Neural crest cell (in vitro differentiated cells): ENCODE data around the gene DOK6. TPM values are rescaled to one million over a fixed set of nuclear protein-coding genes. Genes with fewer than 3 reads are reported as not detected.

ENCODE experiments used
- DNase-seq: peaks from one replicate; pipeline ENCODE4 v3.0.0; 2021; ENCODE audit warnings: low read depth, mixed read lengths, low spot score
- H3K27ac Mint-ChIP-seq: one replicate; pipeline ENCODE4 v1.8.0; 2021; ENCODE audit warnings: mild to moderate bottlenecking, mixed read lengths; ENCODE audit not compliant: unreplicated experiment
- H3K27me3 Mint-ChIP-seq: 2 replicates; pipeline ENCODE4 v1.8.0; 2021; ENCODE audit warnings: low read depth, mild to moderate bottlenecking, mixed read lengths
- H3K36me3 Mint-ChIP-seq: 2 replicates; pipeline ENCODE4 v1.8.0; 2021; ENCODE audit warnings: low read depth, mild to moderate bottlenecking, mixed read lengths
- H3K4me1 Mint-ChIP-seq: 2 replicates; pipeline ENCODE4 v1.8.0; 2021; ENCODE audit warnings: mixed read lengths
- H3K4me3 Mint-ChIP-seq: one replicate; pipeline ENCODE4 v1.8.0; 2021; ENCODE audit warnings: mild to moderate bottlenecking, mixed read lengths
- H3K9me3 Mint-ChIP-seq: 2 replicates; pipeline ENCODE4 v1.8.0; 2021; ENCODE audit warnings: mixed read lengths
- total RNA-seq: library from RNA; stranded (reverse); gene quantifications from 2 replicates; pipeline ENCODE4 v1.2.1, GENCODE V29; 2021
- TF ChIP-seq, protein P1 (sequence below): fragments of 200-600 bp; sonication (generic); conservative IDR thresholded peaks from 2 replicates; pipeline ENCODE4 v1.5.0; 2021; ENCODE audit warnings: antibody characterized with exemption, mild to moderate bottlenecking

The DOK6 gene
- total RNA-seq, 1 donor from 2014 or later = 3.6 TPM

DNA sequence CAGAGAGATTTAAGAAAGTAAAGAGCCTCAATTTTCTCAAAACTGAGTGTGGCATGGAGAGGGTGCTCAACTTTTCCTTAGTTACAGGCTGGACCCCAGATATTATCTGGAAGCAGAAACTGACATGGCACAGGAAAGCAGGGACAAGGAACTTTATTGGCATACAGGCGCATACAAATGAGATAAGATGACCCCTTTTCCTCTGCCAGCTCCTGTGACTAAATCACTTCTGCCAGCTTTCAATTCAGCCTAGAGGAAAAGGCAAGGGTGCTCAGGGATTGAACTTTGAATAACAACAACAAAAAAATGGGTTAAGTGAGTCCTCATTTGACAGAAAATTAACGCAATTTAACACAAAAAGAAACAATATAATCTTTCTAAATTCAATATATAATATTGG lies 284.1 kb downstream of the DOK6 start:
- Mint-ChIP-seq H3K4me3 (no peak overlapping the region), H3K36me3 (no peaks in the 10 kb centered on the region), H3K27me3 (no peaks in the 10 kb centered on the region), H3K9me3 (no peaks in the 10 kb centered on the region), H3K27ac (no peak overlapping the region), H3K4me1 (no peaks in the 10 kb centered on the region)
- no peak for DNase-seq
- TF ChIP-seq, protein P1, sequence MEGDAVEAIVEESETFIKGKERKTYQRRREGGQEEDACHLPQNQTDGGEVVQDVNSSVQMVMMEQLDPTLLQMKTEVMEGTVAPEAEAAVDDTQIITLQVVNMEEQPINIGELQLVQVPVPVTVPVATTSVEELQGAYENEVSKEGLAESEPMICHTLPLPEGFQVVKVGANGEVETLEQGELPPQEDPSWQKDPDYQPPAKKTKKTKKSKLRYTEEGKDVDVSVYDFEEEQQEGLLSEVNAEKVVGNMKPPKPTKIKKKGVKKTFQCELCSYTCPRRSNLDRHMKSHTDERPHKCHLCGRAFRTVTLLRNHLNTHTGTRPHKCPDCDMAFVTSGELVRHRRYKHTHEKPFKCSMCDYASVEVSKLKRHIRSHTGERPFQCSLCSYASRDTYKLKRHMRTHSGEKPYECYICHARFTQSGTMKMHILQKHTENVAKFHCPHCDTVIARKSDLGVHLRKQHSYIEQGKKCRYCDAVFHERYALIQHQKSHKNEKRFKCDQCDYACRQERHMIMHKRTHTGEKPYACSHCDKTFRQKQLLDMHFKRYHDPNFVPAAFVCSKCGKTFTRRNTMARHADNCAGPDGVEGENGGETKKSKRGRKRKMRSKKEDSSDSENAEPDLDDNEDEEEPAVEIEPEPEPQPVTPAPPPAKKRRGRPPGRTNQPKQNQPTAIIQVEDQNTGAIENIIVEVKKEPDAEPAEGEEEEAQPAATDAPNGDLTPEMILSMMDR = no peak

- TF ChIP-seq, protein P1 = no peak
- DNase-seq = no peak
- H3K4me3 Mint-ChIP-seq = no peak overlapping the region
- no peaks in the 10 kb centered on the region for H3K27me3 Mint-ChIP-seq
- no peaks in the 10 kb centered on the region for H3K4me1 Mint-ChIP-seq
- H3K9me3 Mint-ChIP-seq = no peaks in the 10 kb centered on the region
- H3K27ac Mint-ChIP-seq = no peak overlapping the region
- H3K36me3 Mint-ChIP-seq = no peaks in the 10 kb centered on the region
Measured at GRCh38 chr18:69686861-69687260, 286.2 kb downstream of the DOK6 start.

GRCh38 chr18:69689121-69689759 lies 288.6 kb downstream of the DOK6 start:
- no peaks in the 10 kb centered on the region for H3K4me1 Mint-ChIP-seq
- DNase-seq = no peak
- no peaks in the 10 kb centered on the region for H3K27me3 Mint-ChIP-seq
- TF ChIP-seq, protein P1 = no peak
- peaks cover 2% of the 10 kb centered on the region for H3K9me3 Mint-ChIP-seq
- H3K4me3 Mint-ChIP-seq = no peak overlapping the region
- no peak overlapping the region for H3K27ac Mint-ChIP-seq
- no peaks in the 10 kb centered on the region for H3K36me3 Mint-ChIP-seq

DNA sequence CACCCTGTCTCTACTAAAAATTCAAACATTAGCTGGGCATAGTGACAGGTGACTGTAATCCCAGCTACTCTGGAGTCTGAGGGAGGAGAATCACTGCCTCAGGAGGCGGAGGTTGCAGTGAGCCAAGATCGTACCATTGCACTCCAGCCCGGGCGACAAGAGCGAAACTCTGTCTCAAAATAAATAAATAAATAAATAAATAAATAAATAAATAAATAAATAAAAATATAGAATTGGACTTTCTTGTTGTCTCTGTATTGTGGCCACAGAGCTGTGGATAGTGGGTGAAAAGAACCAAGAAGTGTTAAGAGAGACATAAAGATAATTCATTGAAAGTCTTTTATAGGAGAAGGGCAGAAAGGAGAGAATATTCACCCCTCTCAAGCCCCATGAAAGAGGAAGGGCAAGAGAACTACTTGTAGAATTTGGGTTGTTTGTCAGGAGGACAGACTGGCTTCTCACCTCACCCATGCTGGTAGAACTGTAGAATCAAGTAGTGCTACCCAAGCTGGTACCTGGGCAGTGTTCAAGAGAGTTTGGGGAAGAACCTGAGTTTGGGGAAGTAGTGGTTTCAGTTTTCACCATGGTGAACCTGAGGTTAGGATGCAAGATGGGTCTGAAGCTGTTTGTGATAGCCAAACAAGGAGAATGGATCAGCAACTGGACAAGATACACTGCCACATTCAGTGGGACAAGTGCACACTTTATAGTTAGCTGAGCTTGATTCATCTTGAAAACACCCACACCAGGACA lies 290.5 kb downstream of the DOK6 start:
- H3K4me1 Mint-ChIP-seq = no peaks in the 10 kb centered on the region
- DNase-seq = no peak
- TF ChIP-seq, protein P1 = no peak
- H3K27me3 Mint-ChIP-seq = no peaks in the 10 kb centered on the region
- H3K9me3 Mint-ChIP-seq = peaks cover 2% of the 10 kb centered on the region
- no peak overlapping the region for H3K27ac Mint-ChIP-seq
- no peak overlapping the region for H3K4me3 Mint-ChIP-seq
- H3K36me3 Mint-ChIP-seq = no peaks in the 10 kb centered on the region

- no peaks in the 10 kb centered on the region for H3K27me3 Mint-ChIP-seq
- H3K4me1 Mint-ChIP-seq = no peaks in the 10 kb centered on the region
- H3K27ac Mint-ChIP-seq = no peak overlapping the region
- peaks cover 3% of the 10 kb centered on the region for H3K36me3 Mint-ChIP-seq
- TF ChIP-seq, protein P1 = no peak
- no peak overlapping the region for H3K4me3 Mint-ChIP-seq
- peaks cover 2% of the 10 kb centered on the region for H3K9me3 Mint-ChIP-seq
- DNase-seq = no peak
Measured at GRCh38 chr18:69697069-69697468, 296.4 kb downstream of the DOK6 start.
